Mesenteric fat pad (tissue), 1 donor: ENCODE data around the gene TOE1. TPM values are rescaled to one million over a fixed set of nuclear protein-coding genes. Genes with fewer than 3 reads are reported as not detected.
"Not testable (repeated sequence)": the region's sequence is repeated elsewhere in the genome, so short reads cannot be mapped to it uniquely, and the experiment has no call there.

Experiments used
- DNase-seq: peaks from one replicate; pipeline ENCODE4 v3.0.0-alpha.2; 2020; ENCODE audit warnings: low spot score
- total RNA-seq: library from RNA; stranded (reverse); fragmentation: NEBNext Ultra II Directional; extraction: Animal tissue kit (Norgen Biotek cat#: 25700); gene quantifications from one replicate; pipeline ENCODE4 v1.2.1, GENCODE V29; 2021
- donor health status: DM: yes; HTN: yes; CAD: no.

Gene TOE1
- total RNA-seq, 1 donor from 2014 or later = 7.2 TPM

- DNase-seq = no peak
These were observed 14.9 kb downstream of the TOE1 start for GRCh38 chr1:45354838-45355237.

- DNase-seq = no peak
These were observed 15.7 kb downstream of the TOE1 start for GRCh38 chr1:45355683-45356082.

GRCh38 chr1:45356186-45356585, 16.2 kb downstream of the TOE1 start:
- DNase-seq = no peak

GRCh38 chr1:45359882-45360513, 20.0 kb downstream of the TOE1 start:
- DNase-seq = no peak

- DNase-seq = not testable (repeated sequence)
These were observed 21.0 kb downstream of the TOE1 start for GRCh38 chr1:45360981-45361380.

GRCh38 chr1:45364294-45364693, 24.3 kb downstream of the TOE1 start:
- DNase-seq = no peak

- no peak for DNase-seq
These were observed 25.1 kb downstream of the TOE1 start for GRCh38 chr1:45365051-45365450.

GRCh38 chr1:45370575-45370974, 30.6 kb downstream of the TOE1 start:
- no peak for DNase-seq

- DNase-seq = no peak
These were observed 33.6 kb downstream of the TOE1 start for GRCh38 chr1:45373573-45373972.

- no peak for DNase-seq
These were observed 35.4 kb downstream of the TOE1 start for GRCh38 chr1:45375104-45376090.

- no peak for DNase-seq
These were observed 38.2 kb downstream of the TOE1 start for GRCh38 chr1:45378184-45378583.

- no peak for DNase-seq
These were observed 39.6 kb downstream of the TOE1 start for GRCh38 chr1:45379524-45379923.

- no peak for DNase-seq
These were observed 40.2 kb downstream of the TOE1 start for GRCh38 chr1:45380125-45380524.

GRCh38 chr1:45380730-45381129, 40.8 kb downstream of the TOE1 start:
- DNase-seq = no peak

GRCh38 chr1:45381243-45381642, 41.3 kb downstream of the TOE1 start:
- no peak for DNase-seq

- no peak for DNase-seq
These were observed 43.2 kb downstream of the TOE1 start for GRCh38 chr1:45383191-45383590.

GRCh38 chr1:45384213-45384612, 44.2 kb downstream of the TOE1 start:
- DNase-seq = not testable (repeated sequence)

- DNase-seq = no peak
These were observed 45.3 kb downstream of the TOE1 start for GRCh38 chr1:45385302-45385701.

- no peak for DNase-seq
These were observed 46.2 kb downstream of the TOE1 start for GRCh38 chr1:45386219-45386618.
